ENCODE data around the gene ATG9B. TPM values are rescaled to one million over a fixed set of nuclear protein-coding genes. Genes with fewer than 3 reads are reported as not detected.
A peak's percentile ranks its signal among the peaks of the same experiment; 100 is the strongest.

The ATG9B gene
- total and polyA plus RNA-seq, 2 of the 13 experiments (the other 11 are each of a cell fraction or from before 2014, with no cell fraction given), result 0.24 TPM; not detected in 1

- TF ChIP-seq ERF (CRISPR knock-in tag; IDR thresholded peaks at IDR 0.05) (0 out of 2 replicates have a peak, but pooled peaks have one; percentile 36), ZFX (CRISPR knock-in tag; IDR thresholded peaks at IDR 0.05; ENCODE audit: low read depth) (peak; percentile 34; the same call in 1 of the 2 replicates), ZNF337 (CRISPR knock-in tag; IDR thresholded peaks at IDR 0.05; ENCODE audit: borderline replicate concordance, low read depth) (no peak), SKI (IDR thresholded peaks at IDR 0.05; ENCODE audit: partially characterized antibody) (no peak), RXRA (CRISPR knock-in tag; IDR thresholded peaks at IDR 0.05) (peak; percentile 17; the same call in 1 of the 2 replicates), ZNF3 (CRISPR knock-in tag; IDR thresholded peaks at IDR 0.05) (no peak), ZNF780A (CRISPR knock-in tag; IDR thresholded peaks at IDR 0.05) (no peak), ZNF605 (CRISPR knock-in tag; IDR thresholded peaks at IDR 0.05) (0 out of 2 replicates have a peak, but pooled peaks have one; percentile 42), TOE1 (CRISPR knock-in tag; IDR thresholded peaks at IDR 0.05) (no peak), ZNF775 (CRISPR knock-in tag; IDR thresholded peaks at IDR 0.05; ENCODE audit: borderline replicate concordance) (no peak), KLF9 (CRISPR knock-in tag; IDR thresholded peaks at IDR 0.05; ENCODE audit: low read depth) (no peak), DR1 (CRISPR knock-in tag; IDR thresholded peaks at IDR 0.05) (no peak), ZNF343 (CRISPR knock-in tag; IDR thresholded peaks at IDR 0.05) (no peak), GATAD1 (CRISPR knock-in tag; IDR thresholded peaks at IDR 0.05) (no peak), NKX3-1 (CRISPR knock-in tag; IDR thresholded peaks at IDR 0.05) (no peak), ZNF746 (CRISPR knock-in tag; IDR thresholded peaks at IDR 0.05) (no peak), GATA4 (IDR thresholded peaks at IDR 0.05; ENCODE audit: borderline replicate concordance, low read depth) (no peak), ZNF264 (CRISPR knock-in tag; IDR thresholded peaks at IDR 0.05) (no peak), EP300 (IDR thresholded peaks at IDR 0.05; ENCODE audit: low read depth in 2 of 2, low read length in 2 of 2) (0 out of 4 replicates have a peak, but pooled peaks of 1 of the 2 experiments have one; percentile 11), EP300 (CRISPR knock-in tag; IDR thresholded peaks at IDR 0.05; ENCODE audit: borderline replicate concordance) (no peak), ZNF44 (CRISPR knock-in tag; IDR thresholded peaks at IDR 0.05) (no peak), SP4 (CRISPR knock-in tag; IDR thresholded peaks at IDR 0.05) (no peak), ATF7-NPFF (CRISPR knock-in tag; IDR thresholded peaks at IDR 0.05; ENCODE audit: low read depth) (peak; percentile 19; the same call in 1 of the 2 replicates), ZNF615 (CRISPR knock-in tag; IDR thresholded peaks at IDR 0.05; ENCODE audit: borderline replicate concordance) (no peak), NFYC (CRISPR knock-in tag; IDR thresholded peaks at IDR 0.05) (no peak)
- TF ChIP-seq, protein P1, sequence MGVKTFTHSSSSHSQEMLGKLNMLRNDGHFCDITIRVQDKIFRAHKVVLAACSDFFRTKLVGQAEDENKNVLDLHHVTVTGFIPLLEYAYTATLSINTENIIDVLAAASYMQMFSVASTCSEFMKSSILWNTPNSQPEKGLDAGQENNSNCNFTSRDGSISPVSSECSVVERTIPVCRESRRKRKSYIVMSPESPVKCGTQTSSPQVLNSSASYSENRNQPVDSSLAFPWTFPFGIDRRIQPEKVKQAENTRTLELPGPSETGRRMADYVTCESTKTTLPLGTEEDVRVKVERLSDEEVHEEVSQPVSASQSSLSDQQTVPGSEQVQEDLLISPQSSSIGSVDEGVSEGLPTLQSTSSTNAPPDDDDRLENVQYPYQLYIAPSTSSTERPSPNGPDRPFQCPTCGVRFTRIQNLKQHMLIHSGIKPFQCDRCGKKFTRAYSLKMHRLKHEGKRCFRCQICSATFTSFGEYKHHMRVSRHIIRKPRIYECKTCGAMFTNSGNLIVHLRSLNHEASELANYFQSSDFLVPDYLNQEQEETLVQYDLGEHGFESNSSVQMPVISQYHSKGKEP (CRISPR knock-in tag; IDR thresholded peaks at IDR 0.05), result no peak
- TF ChIP-seq, protein P2, sequence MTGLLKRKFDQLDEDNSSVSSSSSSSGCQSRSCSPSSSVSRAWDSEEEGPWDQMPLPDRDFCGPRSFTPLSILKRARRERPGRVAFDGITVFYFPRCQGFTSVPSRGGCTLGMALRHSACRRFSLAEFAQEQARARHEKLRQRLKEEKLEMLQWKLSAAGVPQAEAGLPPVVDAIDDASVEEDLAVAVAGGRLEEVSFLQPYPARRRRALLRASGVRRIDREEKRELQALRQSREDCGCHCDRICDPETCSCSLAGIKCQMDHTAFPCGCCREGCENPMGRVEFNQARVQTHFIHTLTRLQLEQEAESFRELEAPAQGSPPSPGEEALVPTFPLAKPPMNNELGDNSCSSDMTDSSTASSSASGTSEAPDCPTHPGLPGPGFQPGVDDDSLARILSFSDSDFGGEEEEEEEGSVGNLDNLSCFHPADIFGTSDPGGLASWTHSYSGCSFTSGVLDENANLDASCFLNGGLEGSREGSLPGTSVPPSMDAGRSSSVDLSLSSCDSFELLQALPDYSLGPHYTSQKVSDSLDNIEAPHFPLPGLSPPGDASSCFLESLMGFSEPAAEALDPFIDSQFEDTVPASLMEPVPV (CRISPR knock-in tag; IDR thresholded peaks at IDR 0.05), result no peak
- TF ChIP-seq, protein P3, sequence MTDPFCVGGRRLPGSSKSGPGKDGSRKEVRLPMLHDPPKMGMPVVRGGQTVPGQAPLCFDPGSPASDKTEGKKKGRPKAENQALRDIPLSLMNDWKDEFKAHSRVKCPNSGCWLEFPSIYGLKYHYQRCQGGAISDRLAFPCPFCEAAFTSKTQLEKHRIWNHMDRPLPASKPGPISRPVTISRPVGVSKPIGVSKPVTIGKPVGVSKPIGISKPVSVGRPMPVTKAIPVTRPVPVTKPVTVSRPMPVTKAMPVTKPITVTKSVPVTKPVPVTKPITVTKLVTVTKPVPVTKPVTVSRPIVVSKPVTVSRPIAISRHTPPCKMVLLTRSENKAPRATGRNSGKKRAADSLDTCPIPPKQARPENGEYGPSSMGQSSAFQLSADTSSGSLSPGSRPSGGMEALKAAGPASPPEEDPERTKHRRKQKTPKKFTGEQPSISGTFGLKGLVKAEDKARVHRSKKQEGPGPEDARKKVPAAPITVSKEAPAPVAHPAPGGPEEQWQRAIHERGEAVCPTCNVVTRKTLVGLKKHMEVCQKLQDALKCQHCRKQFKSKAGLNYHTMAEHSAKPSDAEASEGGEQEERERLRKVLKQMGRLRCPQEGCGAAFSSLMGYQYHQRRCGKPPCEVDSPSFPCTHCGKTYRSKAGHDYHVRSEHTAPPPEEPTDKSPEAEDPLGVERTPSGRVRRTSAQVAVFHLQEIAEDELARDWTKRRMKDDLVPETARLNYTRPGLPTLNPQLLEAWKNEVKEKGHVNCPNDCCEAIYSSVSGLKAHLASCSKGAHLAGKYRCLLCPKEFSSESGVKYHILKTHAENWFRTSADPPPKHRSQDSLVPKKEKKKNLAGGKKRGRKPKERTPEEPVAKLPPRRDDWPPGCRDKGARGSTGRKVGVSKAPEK (CRISPR knock-in tag; IDR thresholded peaks at IDR 0.05; ENCODE audit: borderline replicate concordance), result no peak
These were observed 6.3 kb downstream of the ATG9B start (continued) for GRCh38 chr7:151017953-151018420.
